GM19467 (cell line): ENCODE data around the gene MBD3L3.
A peak's percentile ranks its signal among the peaks of the same experiment; 100 is the strongest.
"Not testable (repeated sequence)": the region's sequence is repeated elsewhere in the genome, so short reads cannot be mapped to it uniquely, and the experiment has no call there.

ENCODE experiments used
- ATAC-seq: cut with Tn5 transposase; IDR thresholded peaks from one replicate; pipeline ENCODE4 v1.9.1; 2021; ENCODE audit warnings: mild to moderate bottlenecking, moderate library complexity; ENCODE audit not compliant: unreplicated experiment

The MBD3L3 gene

GRCh38 chr19:7058576-7058975, at the start of gene MBD3L3:
TSS of gene MBD3L3 (minus strand) at chr19:7058676. CDS start at chr19:7058605, 71 bp downstream.
- ATAC-seq, result not testable (repeated sequence)

GRCh38 chr19:7106711-7107657, 48.5 kb upstream of the MBD3L3 start:
- no peak for ATAC-seq

DNA sequence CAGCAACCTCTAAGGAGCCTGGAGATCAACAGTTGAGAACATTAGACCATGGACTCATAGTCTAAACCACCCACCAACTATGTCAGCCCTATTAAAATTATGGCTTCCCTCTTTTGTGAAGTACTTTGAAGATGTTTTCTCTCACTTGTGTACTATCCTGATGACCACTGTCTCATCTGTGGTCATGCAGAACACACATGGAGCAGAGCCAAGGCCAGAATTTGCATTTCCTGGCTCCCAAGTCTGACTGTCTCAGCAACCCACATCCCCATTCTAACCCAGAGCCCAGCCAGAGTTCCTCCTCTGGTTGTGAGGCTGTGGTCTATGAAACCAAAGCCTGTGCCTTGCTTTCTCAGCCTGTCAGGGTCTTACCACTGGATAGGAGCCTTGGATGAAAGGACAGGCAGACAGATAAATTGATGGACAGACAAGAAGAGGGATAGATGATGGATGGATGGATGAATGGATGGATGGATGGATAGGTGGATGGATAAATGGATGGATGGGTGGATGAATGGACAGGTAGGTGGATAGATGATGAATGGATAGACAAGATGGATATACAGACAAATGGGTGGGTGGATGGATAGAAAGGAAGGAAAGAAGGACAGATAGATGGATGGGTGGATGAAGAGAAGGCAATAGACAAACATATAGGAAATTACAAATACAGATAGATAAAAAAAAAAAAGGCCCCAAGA, 46.4 kb upstream of the MBD3L3 start:
- ATAC-seq, result no peak

GRCh38 chr19:7101498-7102253, 43.2 kb upstream of the MBD3L3 start:
- ATAC-seq, result no peak

- no peak for ATAC-seq
Observed at GRCh38 chr19:7099597-7099921, 41.1 kb upstream of the MBD3L3 start.

DNA sequence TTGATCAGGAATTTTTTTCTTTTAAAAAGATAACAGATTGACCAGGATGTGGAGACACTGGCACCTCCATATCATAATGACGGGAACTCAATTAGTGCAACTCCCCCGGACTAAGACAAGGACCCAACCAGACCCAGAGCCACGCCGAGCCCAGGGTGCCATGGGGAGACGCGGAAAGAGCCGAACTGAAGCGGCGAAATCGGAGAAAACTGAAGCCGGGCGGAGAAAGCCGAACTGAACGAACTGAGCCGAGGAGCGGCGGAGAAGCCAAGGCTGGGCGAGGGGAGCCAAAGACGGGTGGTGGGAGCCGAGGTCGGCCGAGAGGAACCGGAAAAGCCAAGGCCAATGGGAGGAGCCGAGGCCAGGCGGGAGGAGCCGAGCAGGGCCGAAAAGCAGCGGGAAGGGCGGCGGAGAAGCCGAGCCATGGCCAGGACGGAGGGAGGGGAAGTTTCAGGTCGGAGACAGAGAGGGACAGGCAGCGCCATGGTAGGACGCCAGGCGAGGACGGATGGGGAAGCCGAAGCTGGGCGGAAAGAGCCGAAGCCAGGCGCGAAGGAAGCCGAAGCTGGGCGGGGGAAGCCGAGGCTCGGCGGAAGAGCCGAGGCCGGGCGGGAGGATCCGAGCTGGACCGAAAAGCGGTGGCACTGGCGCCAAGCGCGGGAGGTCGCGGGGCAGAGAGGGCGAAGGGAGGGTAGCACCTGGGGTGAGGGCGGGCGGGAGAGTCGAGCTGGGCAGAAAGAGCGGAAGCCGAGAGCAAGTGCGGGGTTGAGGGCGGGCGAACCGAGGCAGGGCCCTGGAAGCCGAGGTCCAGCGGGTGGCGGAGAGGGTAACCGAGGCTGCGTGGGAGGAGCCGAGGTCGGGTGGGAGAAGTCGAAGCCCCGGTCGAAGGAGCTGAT, 40.5 kb upstream of the MBD3L3 start:
- peak; percentile 83 for ATAC-seq

GRCh38 chr19:7098096-7098495, 39.6 kb upstream of the MBD3L3 start:
- ATAC-seq, result no peak

DNA sequence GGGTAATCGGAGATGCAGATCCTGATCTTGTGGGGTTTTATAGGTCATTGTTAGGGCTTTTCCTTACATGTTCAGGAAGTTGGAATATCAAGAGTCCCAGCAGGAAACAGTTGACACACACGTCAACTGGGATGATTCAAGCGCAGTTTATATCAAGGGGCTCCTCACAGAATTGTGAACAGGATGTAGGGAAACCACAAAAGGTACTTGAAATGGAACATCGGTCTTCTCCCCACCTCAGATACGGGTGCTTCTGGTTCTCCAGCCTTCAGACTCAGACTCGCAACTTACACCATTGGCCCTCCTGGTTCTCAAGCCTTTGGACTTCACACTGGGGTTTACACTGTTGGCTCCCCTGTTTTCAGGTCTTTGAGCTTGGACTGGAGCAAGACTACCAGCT, 30.5 kb upstream of the MBD3L3 start:
- ATAC-seq, result no peak

- no peak for ATAC-seq
Observed at GRCh38 chr19:7083076-7083956, 24.8 kb upstream of the MBD3L3 start.

DNA sequence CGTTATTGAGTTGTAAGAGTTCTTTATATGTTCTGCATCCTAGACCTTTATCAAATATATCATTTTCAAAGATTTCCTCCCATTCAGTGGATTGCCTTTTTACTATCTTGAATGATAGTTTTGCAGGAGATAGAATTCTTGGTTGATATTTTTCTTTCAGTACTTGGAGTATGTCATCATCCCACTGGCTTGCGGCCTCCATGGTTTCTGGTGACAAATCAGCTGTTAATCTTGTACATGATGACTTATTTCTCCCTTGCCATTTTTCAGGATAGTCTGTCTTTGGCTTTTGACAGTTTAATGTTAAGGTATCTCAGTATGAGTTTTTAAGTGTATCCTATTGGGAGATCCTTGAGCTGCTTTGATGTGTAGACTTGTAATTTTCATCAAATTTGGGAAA, 19.5 kb upstream of the MBD3L3 start:
- no peak for ATAC-seq

- ATAC-seq, result no peak
Observed at GRCh38 chr19:7076151-7076550, 17.7 kb upstream of the MBD3L3 start.

GRCh38 chr19:7074705-7075282, 16.3 kb upstream of the MBD3L3 start:
- ATAC-seq, result no peak

- ATAC-seq, result no peak
Observed at GRCh38 chr19:7072541-7072940, 14.1 kb upstream of the MBD3L3 start.

DNA sequence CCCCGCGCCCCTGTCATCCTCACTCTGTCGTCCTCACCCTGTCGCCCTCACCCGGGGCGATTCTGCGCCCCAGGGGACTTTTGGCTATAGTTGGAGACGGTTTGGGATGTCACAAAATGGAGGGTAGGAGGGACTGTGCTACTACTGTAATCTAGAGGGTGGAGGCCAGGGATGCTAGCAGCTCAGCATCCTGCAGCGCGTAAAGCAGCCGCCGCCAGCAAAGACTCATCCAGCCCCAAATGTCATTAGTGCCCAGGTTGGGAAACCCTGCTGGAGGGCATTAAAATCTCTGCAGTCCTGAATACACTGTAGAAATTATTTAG, 11.4 kb upstream of the MBD3L3 start:
- no peak for ATAC-seq

DNA sequence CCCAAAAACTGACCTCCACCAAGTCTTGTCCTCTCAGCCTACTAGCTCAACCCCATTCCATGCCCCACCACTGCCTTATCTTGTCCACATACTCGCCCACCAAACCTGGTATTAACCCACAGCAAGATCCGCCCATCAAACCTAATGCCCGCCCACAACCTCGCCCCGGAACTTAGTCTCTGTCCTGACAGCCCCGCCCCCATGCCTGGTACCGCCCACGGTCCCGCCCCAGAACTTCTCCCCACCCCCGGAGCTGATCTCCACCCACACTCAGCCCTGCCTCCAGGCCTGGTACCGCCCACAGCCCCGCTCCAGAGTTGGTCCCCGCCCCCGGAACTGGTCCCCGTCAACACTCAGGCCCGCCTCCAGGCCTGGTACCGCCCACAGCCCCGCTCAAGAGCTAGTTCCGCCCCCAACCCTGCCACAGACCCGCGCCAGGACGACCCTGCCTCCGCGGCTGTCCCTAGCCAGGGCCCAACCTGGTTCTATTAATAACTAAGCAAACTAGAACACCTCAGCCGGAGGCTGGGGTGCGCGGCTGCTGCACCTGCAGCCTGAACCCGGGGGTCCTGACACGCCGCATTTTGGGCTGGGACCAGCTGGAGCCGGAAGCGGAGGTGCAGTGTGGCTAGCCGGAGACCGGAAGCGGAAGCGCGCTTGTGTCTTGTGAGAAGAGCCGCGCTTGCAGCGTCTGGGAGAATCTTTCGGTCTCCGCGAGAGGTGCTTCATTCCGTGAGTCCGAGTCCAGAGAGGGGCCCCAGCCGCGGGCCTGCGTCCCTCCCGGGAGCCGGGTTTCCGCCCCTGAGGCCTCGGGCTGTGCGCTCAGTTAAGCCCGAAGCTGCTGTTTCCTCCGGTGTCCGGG, 10.8 kb upstream of the MBD3L3 start, which contains the start of gene ZNF557:
Gene ZNF557, plus strand, starts transcription at position 662 of the 862 bp plus-strand sequence. CDS start 5,372 bp downstream, outside the sequence.
- peak; percentile 81 for ATAC-seq

DNA sequence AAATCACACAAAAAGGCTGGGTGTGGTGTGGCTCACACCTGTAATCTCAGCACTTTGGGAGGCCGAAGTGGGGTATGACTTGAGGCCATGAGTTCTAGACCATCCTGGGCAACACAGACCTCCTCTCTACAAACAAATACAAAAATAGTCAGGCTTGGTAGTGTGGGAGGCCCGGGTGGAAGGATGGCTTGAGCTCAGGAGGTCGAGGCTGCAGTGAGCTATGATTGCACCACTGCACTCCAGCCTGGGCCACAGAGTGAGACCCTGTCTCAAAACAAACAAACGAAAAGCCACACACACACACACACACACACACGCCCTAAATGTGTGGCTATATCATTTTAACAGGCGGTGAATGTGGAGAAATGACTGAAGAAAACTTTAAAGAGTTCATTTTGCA, 10.1 kb upstream of the MBD3L3 start:
- no peak for ATAC-seq

DNA sequence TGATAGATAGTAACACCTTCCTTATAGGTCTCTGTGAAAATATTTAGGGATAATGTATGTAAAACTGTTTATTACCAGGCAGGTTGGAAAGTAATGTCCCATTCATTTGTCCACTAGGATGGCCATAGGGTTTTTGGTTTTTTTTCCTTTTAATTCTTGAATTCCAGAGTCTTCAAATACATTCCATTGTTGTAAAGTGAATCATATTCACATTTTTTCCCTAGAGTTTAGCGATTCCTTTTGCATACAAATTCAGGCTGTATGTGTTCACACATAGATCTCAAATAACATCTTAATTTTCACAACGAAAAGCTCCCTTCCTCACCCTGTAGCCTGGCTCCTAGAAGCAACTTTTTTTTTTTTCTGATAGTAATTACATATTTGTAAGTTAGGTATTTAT, 9.2 kb upstream of the MBD3L3 start:
- ATAC-seq, result no peak

DNA sequence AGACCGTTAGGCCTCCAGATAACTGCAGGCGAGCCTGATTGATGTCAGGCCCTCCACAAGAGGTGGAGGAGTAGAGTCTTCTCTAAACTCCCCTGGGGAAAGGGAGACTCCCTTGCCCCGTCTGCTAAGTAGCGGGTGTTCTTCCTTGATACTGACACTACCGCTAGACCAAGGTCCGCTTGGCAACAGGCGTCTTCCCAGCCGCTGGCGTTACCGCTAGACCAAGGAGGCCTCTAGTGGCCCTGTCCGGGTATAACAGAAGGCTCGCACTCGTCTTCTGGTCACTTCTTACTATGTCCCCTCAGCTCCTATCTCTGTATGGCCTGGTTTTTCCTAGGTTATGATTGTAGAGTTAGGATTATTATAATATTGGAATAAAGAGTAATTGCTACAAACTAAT, 8.6 kb upstream of the MBD3L3 start:
- ATAC-seq, result not testable (repeated sequence)
